ENCODE measurements around the gene TBC1D22A. TPM values are rescaled to one million over a fixed set of nuclear protein-coding genes. Genes with fewer than 3 reads are reported as not detected.

TBC1D22A gene
- total and polyA plus RNA-seq, 4 donors, result 4.1 to 12.4 (median 8.4) TPM

- H3K9ac ChIP-seq (ENCODE audit: low read depth in 1 of 2, low read length in 2 of 2), result no peak overlapping the region
- no peak for DNase-seq (ENCODE audit: low spot score)
- H3K27me3 ChIP-seq (ENCODE audit: control insufficient read depth in 4 of 4, insufficient read depth in 4 of 4, low read length in 3 of 4), result no peaks in the 10 kb centered on the region
- H3K9me3 ChIP-seq (ENCODE audit: control insufficient read depth in 4 of 4, low read length in 3 of 4), result no peaks in the 10 kb centered on the region
- peaks cover 0 to 3% (median under 1%) of the 10 kb centered on the region in 4 donors for H3K4me1 ChIP-seq (ENCODE audit: control insufficient read depth in 4 of 4, insufficient read depth in 4 of 4, low read length in 3 of 4)
- 91% methylated on average over 6 of the region's 6 CpGs for WGBS
- TF ChIP-seq TAF1 (conservative IDR thresholded peaks at IDR 0.05) (no peak), YY1 (IDR thresholded peaks at IDR 0.05) (no peak), GABPA (IDR thresholded peaks at IDR 0.05 in 1 of 2, conservative IDR thresholded peaks at IDR 0.05 in 1 of 2) (no peak)
- H3K27ac ChIP-seq (ENCODE audit: low read depth in 1 of 2, low read length in 2 of 2), result no peak overlapping the region
- no peaks in the 10 kb centered on the region for H3K36me3 ChIP-seq (ENCODE audit: control insufficient read depth in 4 of 4, insufficient read depth in 3 of 4, low read depth in 1 of 4, low read length in 3 of 4)
- no peak overlapping the region for H3K4me3 ChIP-seq (ENCODE audit: low read depth in 1 of 3, low read length in 3 of 3)
Observed at GRCh38 chr22:47207387-47207786, 444.9 kb downstream of the TBC1D22A start.

GRCh38 chr22:47207846-47208554 lies 445.6 kb downstream of the TBC1D22A start:
- H3K9me3 ChIP-seq (ENCODE audit: control insufficient read depth in 4 of 4, low read length in 3 of 4), result no peaks in the 10 kb centered on the region
- WGBS, result 91% methylated on average over 12 of the region's 12 CpGs
- H3K27me3 ChIP-seq (ENCODE audit: control insufficient read depth in 4 of 4, insufficient read depth in 4 of 4, low read length in 3 of 4), result no peaks in the 10 kb centered on the region
- DNase-seq (ENCODE audit: low spot score), result no peak
- no peak overlapping the region for H3K4me3 ChIP-seq (ENCODE audit: low read depth in 1 of 3, low read length in 3 of 3)
- H3K36me3 ChIP-seq (ENCODE audit: control insufficient read depth in 4 of 4, insufficient read depth in 3 of 4, low read depth in 1 of 4, low read length in 3 of 4), result no peaks in the 10 kb centered on the region
- no peaks in the 10 kb centered on the region for H3K4me1 ChIP-seq (ENCODE audit: control insufficient read depth in 4 of 4, insufficient read depth in 4 of 4, low read length in 3 of 4)
- no peak overlapping the region for H3K27ac ChIP-seq (ENCODE audit: low read depth in 1 of 2, low read length in 2 of 2)
- TF ChIP-seq ATF3 (IDR thresholded peaks at IDR 0.05), result no peak
- TF ChIP-seq TAF1 (conservative IDR thresholded peaks at IDR 0.05), result no peak
- TF ChIP-seq RAD21 (IDR thresholded peaks at IDR 0.05), result no peak
- no peak for TF ChIP-seq HNF4A (conservative IDR thresholded peaks at IDR 0.05)
- TF ChIP-seq YY1 (IDR thresholded peaks at IDR 0.05), result no peak
- TF ChIP-seq REST (IDR thresholded peaks at IDR 0.05), result no peak
- no peak for TF ChIP-seq JUND (IDR thresholded peaks at IDR 0.05)
- TF ChIP-seq RXRA (IDR thresholded peaks at IDR 0.05), result no peak
- no peak for TF ChIP-seq NR2F2 (IDR thresholded peaks at IDR 0.05)
- no peak for TF ChIP-seq EGR1 (IDR thresholded peaks at IDR 0.05; ENCODE audit: low read depth in 2 of 2)
- no peak for TF ChIP-seq FOXA1 (IDR thresholded peaks at IDR 0.05)
- no peak for TF ChIP-seq ZBTB33 (IDR thresholded peaks at IDR 0.05)
- no peak for TF ChIP-seq HNF4G (IDR thresholded peaks at IDR 0.05)
- TF ChIP-seq GABPA (IDR thresholded peaks at IDR 0.05 in 1 of 2, conservative IDR thresholded peaks at IDR 0.05 in 1 of 2), result no peak
- TF ChIP-seq FOXA2 (IDR thresholded peaks at IDR 0.05), result no peak
- TF ChIP-seq CTCF (IDR thresholded peaks at IDR 0.05; ENCODE audit: low read depth, low read length, missing input control), result no peak
- TF ChIP-seq SP1 (IDR thresholded peaks at IDR 0.05), result no peak
- H3K9ac ChIP-seq (ENCODE audit: low read depth in 1 of 2, low read length in 2 of 2), result no peak overlapping the region
